NK-92 (cell line): ENCODE results near the gene TCF4.

Experiments
- DNase-seq: peaks from one replicate; lab custom pipeline; 2025; ENCODE audit not compliant: unreplicated experiment; lab: John Stamatoyannopoulos, UW

Gene TCF4

DNA sequence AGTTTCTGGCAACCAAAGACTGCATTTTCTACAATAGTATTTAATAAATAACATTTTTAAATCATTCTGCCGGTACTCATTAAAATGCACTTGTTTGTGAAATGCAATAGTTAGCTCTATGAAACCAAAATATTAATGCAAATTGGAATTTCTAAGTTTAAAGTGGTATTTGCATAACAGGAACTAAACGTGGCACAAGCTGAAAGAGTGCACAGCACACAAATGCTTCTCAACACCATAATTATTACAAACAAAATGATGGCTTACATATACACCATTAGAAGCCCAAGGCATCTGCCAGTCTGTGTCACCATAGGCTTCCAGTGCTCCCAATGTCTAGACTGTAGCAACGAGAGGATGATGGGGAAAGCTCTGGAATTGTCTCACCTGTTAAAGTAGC lies 280.5 kb downstream of the TCF4 start:
- DNase-seq: no peak

DNA sequence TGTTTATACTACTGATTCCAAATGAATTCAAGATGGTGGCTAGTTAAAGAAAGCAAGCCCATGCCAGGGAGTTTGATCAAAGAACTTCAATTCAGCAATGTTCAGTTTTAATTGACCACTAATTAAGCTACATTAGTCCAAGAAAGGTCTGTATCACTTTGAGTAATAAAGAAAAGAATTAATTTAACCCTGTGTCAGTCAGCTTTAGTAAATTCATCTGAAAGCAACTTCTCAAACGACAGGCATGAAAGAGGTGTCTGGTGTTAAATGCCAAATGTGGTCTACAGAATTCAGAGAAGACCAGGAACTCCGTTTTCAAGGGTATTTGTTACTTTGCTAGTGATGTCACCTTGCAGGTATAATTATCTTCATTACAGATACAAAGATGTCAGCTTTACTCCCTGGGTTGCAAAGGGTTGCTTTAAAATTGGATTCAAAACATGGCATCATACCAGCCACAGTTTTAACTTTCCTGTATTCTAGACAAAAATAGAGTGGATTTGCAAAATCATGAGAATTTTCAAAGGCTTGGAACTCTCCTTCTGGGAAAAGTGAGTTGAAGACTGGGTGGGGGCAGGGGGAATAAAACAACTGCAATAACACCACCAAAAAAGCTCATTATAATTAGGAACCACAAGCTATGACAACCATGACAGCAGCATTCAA lies 281.5 kb downstream of the TCF4 start:
- no peak for DNase-seq

DNA sequence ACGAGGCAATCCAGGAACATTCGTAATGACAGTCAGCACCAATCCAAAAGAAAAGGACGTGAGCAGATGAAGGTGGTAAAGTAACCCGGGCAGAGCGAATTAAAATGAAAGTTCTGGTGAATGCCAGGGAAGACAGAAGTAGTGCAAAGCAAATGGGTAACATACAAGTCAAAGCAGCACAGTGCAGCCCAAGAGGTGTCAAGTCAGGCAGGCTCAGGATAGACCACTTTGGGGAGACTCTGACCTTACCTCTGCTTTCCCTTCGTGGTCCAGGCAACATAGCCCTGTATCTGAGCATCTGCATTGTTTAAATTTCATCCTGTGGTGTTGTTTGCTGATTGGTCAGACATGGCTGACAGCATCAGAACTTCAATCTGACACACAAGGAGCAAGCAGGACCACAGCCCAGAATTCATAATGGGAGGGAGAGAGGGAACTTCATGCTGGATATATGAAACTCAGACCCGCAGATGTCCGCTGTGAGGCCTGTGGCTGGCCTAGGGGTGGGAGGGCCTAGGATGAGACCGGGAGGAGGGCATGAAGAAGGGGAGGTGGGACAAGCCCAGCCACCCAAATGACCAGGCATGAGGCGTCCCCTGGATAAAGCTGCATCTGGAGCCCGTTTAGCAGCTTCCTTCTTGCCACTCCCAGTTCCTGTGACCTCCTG lies 285.7 kb downstream of the TCF4 start:
- no peak for DNase-seq

DNA sequence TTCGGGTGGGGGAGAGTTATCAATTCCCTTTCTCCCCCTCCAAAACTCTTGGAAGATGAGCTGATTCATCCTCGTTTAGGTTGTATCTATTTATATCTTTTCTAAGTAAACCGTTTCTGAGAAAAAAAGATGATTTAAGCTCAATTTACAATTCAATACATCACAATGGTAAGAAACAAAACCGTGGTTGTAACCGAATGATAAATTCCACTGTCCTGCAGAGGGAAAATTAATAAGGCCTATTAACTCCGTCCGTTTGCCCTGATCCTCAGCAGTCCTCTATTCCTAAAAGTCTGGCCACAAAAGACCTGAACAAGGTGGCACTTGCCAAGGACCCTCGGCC lies 286.2 kb downstream of the TCF4 start:
- DNase-seq: no peak

DNA sequence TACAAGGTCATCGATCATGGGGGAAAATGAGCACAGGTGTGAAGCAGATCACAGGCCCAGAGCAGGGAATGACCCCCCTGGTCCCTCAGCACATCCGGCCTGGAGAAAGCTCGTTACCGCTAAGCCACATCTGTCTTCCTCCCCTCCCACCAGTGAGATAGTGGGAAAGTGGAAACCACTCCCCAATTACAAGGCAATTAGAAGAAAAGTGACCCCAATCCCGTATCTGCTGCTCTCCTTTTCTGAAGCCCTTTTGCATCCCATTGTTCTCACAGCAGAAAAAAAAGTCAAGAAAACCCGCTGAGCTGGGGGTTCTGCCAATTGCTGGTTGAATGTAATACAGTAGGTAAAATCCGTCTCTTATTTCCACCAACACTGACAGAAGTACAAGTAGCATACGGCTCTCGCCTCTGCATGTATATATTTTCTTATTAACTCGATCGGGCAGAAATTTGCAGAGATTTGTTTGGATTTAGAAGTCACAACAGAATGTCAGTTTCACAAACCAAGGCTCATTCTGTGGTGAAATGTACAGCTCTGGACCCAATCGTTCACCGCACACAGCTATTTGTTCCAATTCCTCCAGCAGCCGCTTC lies 287.0 kb downstream of the TCF4 start:
- no peak for DNase-seq

DNA sequence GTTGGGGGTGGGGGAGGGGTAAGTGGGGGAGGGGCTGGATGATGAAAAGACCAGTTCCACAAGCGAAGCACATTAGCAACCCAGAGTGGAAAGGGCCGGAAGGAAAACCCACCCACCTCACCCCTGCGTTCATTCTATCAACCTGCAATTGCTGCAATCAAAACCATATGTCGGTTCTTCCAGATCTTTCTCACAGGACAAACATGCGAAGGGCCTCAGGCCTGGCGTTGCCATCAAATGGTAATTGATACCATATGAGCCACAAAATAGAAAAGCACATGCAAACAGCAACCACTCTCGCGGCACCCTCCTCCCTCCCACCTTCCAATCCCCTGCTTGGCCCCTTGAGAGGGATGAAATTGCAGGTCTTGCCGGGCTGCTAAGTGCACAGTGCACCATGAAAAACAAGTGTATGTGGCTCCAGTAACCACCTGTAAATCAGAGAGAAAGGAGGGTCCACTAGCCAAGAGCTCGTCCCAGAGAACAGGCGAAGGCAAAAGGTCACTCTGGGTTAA lies 287.5 kb downstream of the TCF4 start:
- DNase-seq: no peak

DNA sequence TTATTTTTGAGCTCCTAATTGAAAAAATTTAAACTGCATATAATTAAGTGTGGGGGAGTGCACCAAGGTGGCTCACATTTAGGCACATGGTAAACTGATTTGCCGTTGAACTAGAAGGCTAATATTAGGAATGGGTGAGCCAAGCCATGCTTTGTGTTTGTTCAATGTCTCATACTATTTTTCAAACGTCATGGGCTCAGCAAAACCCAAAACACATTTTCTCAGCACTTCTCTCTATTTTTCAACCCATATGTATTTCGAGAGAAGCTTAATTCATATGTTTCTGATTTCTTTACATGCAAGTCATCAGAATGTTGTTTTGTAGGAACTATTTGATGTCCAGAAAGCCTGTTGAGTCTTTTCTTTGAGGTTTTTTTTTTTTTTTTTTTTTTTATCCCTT lies 291.2 kb downstream of the TCF4 start:
- no peak for DNase-seq

DNA sequence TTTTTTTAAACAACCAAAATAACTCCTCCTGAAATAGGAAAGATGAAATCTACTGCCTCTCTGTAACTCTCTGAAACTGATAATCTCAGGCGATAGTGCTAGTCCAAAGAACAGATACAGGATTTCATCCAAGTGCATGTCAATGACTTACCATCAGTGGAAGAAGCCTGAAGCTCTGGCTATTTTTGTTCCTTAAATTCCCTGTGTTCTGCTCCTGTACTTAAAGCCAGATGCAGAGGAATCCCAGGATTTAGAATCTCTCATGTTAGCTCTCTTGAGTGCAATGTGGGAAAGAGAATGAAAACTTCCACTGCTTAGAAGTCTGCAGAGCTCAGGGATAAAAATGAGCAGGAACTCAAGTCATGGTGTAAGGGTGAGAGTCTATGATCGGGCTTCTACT lies 291.9 kb downstream of the TCF4 start:
- no peak for DNase-seq

DNA sequence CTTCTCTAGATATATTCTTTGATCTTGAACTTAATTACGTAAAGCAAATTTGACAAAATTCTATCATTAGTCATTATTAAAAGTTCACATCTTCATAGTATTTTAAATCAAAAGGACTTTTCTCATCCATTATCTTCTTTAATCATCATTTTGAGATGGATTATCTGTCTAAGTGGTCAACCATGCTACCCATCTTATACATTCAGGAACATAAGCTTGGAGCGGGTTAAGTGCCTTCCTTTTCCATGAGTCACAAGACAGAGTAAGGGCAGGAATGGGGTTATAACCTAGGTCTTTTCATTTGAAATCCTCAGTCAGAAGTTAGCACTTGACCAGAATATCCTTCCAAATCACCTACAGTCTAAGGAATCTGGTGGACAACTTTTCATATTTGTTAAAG lies 297.1 kb downstream of the TCF4 start:
- DNase-seq: no peak

DNA sequence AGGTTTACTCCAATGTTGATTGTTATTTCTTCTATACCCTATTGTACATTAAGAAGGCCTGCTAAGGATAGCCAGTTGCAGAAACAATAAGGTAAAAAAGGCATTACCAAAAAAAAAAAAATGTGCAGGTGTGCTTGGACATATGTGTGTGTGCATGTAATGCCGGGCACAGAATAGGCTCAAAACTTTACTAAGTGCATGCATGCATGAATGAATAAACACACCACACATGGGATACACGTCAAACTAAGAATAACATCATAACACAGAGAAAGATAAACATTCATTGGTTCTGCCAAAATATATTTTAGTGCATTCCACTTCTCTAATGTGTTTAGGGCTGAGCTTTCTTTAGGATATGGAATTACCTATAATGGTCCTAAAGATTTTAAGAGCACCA lies 298.2 kb downstream of the TCF4 start:
- no peak for DNase-seq

DNA sequence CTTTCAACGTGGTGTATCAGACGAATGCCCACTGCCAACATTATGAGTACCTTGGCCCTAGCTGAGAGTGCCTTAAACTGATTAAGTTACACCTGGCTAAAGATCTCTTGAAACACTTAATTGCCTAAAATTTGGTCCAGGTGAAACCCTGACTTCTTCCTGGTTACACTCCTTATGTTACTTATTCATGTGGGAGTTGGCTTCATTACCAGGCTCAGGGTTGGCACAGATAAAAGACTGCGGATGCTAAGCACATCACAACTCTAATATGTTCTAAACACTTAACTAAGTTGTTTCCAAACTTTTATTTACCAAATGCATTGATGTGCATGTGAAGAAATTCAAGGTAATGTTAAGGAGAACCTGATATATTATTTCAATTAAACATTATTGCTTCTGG lies 298.9 kb downstream of the TCF4 start:
- no peak for DNase-seq

DNA sequence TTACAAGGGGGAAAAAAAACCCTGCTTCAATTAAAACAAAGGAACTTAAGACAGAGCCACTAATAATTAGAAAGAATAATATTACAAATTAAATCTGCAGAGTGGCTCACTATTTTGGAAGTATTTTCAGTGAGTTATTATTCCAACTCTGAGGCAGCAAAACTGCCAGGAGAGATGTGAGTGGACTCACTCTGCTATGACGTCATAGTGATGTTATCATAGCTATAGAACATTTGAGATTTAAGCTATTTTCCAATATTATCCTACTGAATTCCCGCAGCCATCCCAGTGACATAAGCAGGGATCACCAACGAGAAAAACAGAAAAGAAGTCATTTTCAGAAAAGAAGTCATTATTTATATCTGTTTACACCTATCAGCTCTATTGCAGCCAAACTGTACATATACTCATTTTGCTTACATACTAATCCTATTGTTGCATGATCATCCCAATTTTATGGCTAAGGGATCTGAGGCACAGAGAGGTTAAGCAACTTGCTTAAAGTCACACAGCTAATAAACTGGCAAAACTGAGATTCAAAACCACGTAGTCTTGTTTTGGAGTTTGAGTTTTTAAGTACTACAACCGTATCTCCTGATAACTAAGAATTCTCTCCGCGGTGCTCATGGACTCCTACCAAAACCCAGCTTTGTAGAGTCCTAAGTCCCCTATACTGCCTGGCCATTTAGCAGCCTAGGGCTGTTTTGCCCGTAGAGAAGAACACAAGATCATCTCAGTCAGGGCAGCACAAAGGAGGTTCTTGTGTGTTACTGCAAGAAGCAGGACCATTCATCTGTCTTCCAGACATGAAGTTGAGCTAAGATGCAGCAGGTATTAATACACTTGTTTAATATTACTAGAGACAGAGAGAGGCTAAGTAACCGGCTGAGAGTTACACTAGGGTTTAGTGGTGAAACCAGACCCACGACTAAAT lies 299.8 kb downstream of the TCF4 start:
- no peak for DNase-seq

DNA sequence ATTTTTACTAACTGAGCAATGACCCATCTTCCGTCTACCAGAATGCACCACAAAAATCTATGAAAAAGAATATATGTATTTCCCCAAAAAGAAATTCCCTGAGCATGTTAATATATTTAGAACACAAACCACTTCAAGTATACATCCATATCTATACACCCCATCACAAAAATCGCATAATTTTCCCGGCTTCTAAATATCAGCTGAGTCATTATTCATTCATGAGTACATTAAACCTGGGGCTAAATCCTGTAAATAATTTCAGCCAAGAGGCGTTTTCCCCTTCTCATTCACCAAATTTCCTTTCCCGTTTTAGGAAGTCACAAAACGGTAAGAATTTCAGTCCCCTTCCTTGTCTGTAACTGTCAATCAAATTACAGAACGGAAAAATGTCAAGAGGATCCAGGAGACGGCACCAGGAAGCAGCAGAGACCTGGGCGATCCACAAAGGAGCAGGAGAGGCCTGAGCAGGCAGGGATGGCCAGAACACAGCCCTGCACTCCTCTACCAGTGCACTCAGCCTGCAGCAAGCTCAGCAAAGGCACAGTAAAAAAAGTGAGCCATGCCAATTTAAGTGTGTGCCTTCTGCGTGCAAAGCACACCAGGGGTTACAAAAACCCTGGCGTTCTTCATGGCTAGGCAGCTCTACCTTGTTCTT lies 300.7 kb downstream of the TCF4 start:
- DNase-seq: no peak

DNA sequence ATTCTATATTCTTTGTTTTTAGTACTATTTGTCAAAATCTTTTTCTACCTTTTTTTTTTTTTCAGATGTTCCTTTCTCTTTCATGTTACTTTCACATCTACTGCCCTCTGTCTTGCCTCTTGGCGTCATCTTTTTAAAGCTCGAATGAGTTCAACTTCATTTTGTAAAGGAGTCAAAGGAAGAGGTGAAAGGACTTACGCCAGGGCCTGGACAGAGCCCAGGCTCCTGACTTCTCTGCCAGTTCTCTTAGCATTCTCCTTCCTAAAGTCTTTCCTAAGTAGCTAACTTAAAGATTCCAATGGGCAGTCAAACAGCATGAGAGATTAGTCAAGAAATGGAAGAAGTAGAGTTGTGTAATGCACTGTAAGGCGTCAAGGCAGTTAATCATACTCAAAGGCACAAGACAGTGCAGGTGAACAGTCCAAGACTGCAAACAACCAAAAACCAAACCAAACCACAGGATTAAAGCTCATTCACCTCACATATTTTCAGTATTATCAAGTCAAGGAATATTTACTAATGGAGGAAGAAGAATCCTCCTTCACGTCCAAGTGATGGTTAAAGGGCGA lies 301.7 kb downstream of the TCF4 start:
- no peak for DNase-seq

DNA sequence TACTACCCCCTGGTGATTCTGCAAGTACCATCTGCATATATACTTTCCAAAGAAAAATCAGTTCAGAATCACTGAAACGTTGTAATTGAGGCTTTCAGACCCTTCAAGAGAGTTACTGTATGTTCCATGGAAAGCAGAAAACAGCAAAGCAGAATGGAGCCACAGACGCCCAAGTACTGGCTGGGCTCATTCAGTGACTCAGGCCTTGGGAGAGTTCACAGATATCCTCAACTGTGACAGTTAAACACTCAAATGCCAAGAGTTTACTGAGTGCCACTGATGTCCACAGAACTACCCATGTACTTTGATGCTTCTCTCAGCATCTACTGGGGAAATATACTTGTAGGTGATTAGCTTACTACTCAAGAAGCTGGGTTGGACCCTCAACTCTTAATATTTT lies 303.4 kb downstream of the TCF4 start:
- DNase-seq: no peak

DNA sequence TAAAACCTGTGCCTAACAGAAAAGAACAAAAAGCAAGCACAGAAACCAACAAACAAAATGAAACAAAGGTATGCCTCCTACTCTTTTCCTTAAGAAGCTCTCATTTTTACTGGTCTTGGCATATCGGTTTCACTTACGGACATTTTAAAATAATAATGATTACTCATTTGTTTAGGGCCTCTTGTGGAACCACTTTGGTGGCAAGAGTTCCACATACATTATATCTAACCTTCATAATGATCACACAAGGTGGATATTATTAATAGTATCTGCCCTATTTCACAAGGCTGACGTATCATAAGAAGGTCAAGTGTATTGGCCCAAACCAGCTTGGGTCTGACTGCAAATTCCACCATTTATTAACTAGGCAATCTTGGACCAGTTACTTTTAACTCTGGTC lies 304.7 kb downstream of the TCF4 start:
- no peak for DNase-seq

DNA sequence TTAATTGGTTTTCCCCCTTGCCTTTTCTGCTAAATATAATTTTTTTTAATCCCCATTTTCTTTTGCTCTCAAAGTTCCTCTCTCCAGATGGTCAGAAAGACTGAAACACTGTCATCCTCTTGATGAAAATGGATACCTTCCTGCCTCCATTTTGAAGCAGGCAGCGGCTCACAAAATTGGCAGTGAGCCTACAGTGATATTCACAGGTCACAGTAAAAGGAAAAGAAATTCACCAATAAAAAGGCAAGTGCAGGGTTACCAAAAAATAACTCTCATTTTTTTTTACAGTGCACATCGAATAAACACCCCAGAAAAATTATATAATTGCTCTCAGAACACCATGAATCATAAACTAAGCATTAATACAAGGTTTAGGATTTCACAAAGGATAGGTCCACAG lies 307.5 kb downstream of the TCF4 start:
- DNase-seq: no peak

DNA sequence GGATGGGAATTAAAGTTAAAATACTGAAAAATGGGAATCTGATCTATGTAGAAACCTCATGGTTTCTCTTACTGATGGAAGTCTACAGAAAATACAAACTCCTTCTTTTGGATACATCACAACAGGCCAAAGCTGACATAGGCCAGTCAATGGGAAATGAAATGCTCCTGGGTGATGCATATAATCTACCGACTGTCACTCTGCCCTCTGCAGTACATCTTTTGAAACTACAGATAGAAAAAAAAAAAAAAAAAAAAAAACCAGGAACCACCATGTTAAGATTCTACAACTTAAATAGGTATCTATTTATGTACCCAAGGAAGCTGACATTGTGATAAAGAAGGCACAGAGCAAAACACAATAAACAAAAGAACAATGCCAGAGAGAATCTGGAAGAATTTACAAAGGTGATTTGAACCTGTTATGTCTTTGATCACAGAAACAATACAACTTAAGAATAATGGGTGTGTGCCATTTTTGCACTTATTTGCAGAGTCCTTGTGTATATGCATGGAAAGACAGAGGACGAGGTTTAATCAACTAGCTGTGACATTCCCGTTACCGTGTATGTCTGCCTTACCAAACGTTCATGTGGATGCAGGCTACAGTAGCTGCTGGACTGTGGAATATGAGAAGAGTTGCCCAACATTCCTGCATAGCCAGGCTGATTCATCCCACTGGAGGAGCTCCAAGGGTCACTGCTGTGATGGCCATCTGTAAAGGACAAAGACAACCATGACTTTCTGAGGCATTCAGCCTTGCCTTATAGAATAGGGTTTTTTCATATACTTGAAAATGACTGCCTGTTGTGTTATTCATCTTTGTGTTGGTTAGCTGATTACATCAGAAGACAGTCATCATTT lies 312.7 kb downstream of the TCF4 start:
- DNase-seq: no peak

DNA sequence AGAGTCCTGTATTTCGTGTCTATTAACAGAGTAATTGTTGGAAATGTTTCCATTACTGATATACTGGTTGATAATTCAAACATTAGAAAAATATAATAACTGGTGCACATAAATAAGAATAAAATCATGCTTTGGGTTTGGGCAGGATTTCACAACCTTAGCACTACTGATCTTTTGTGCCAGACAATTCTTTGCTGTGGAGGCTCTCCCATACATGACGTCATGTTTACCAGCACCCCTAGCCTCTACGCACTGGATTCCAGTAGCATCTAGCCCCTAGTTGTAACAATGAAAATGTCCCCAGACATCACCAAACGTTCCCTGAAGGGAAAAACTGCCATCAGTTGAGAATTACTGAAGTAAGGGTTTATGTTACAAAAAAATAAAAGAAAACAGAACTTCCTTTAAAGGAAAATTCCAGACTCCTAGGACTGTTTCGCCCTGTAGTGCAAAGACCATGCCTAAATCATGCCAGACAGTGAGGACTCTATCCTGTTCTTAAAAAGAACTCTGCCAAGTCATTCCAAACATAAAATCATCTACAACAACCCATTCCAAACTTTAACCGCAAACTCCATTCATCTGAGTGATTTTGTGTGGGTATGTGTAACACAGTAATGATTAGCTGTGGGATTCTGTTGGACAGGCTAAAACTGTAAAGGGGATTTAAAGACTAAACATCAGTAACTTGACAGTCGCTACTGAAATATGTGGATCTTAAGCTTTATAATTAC lies 315.3 kb downstream of the TCF4 start:
- DNase-seq: no peak
